K562 (cell line): ENCODE data around the gene CHAT.

Experiments used
- ATF3 ChIP-seq, 2 experiments: fragments of 450-650 bp in 1 of 2; sonication (generic) in 1 of 2; formaldehyde crosslinking in 1 of 2; IDR thresholded peaks in 1 of 2; conservative IDR thresholded peaks in 1 of 2; 2 replicates each; pipeline versions ENCODE4 v1.6.1 to v1.8.1; 2016 to 2023; ENCODE audit warnings: mild to moderate bottlenecking in 2 of 2, moderate library complexity in 2 of 2, inconsistent platforms in 1 of 2, missing genetic modification reagents in 1 of 2
- MEF2D ChIP-seq: conservative IDR thresholded peaks from 2 replicates; pipeline ENCODE4 v1.6.1; 2016; ENCODE audit warnings: low read depth, missing genetic modification characterization, missing compliant biosample characterization

GRCh38 chr10:49627644-49628247 is 13.9 kb downstream of the CHAT start:
- TF ChIP-seq ATF3 (IDR thresholded peaks at IDR 0.05) = no peak
- no peak for TF ChIP-seq ATF3 (CRISPR knock-in tag; conservative IDR thresholded peaks at IDR 0.05)
- TF ChIP-seq MEF2D (tag) = no peak
